GM12872 (cell line): ENCODE measurements around the gene TAF12.

Experiments
- TF ChIP-seq, protein P1 (sequence below): IDR thresholded peaks from 3 replicates; pipeline ENCODE4 v1.5.1; 2011; ENCODE audit warnings: low read depth, mild to moderate bottlenecking, low read length, moderate library complexity; ENCODE audit not compliant: insufficient read depth

TAF12 gene, protein sequence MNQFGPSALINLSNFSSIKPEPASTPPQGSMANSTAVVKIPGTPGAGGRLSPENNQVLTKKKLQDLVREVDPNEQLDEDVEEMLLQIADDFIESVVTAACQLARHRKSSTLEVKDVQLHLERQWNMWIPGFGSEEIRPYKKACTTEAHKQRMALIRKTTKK

DNA sequence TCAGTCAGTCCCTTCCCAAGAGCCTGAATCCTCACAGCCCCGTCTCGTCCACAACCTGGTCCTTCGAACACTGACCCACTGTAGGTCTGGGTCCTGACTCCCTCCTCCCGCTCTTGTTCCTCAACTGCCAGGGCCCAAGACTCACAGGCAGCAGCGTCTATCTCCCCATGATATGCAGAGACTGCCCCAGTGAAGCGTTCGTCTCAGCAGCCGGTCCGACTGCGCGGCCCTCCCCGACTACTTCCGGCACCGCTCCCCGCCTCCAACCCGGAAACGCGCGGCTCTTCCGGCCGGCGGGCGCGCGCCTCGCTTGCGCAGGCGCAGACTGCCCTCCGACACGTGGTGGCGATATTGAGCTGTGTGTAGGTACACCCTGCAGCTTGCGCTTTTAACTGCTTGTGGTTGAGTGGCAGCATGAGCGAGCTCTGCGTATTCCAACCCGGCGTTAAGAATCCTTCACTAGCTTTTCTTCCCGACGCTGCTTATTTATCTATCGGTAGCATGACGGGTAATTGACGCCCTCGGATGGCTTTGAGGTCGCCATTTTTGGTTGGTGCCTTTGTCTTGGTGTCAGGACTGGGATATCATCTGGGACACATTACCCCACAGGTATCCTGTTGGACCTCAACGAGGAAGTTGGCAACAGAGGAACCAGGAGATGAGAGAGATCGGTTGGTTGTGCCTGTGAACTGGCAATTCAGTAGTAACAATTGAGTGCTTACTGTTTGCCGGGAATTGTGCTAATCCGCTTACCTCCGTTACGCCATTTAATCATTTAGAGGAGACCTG, at the start of gene TAF12:
Gene TAF12 (minus strand): TSS at position 221 of the 789 bp plus-strand sequence. CDS start 20,986 bp downstream, outside the sequence.
- TF ChIP-seq, protein P1, sequence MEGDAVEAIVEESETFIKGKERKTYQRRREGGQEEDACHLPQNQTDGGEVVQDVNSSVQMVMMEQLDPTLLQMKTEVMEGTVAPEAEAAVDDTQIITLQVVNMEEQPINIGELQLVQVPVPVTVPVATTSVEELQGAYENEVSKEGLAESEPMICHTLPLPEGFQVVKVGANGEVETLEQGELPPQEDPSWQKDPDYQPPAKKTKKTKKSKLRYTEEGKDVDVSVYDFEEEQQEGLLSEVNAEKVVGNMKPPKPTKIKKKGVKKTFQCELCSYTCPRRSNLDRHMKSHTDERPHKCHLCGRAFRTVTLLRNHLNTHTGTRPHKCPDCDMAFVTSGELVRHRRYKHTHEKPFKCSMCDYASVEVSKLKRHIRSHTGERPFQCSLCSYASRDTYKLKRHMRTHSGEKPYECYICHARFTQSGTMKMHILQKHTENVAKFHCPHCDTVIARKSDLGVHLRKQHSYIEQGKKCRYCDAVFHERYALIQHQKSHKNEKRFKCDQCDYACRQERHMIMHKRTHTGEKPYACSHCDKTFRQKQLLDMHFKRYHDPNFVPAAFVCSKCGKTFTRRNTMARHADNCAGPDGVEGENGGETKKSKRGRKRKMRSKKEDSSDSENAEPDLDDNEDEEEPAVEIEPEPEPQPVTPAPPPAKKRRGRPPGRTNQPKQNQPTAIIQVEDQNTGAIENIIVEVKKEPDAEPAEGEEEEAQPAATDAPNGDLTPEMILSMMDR = peak; percentile 57

DNA sequence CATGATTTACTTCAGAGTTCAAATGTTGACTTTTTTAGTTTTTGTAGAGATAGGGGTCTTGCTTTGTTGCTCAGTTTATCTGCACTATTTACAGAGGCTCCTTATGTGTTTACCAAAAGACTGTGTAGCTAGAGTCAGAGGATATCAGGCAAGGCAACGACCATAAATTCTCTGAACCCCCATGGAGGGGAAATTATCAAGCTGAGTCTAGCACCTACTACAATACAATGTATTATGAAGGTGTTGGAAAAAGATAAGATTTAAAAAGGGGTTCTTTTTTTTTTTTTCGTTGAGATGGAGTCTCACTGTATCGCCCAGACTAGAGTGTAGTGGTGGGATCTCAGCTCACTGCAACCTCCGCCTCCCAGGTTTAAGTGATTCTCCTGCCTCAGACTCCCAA, 42.1 kb upstream of the TAF12 start:
- TF ChIP-seq, protein P1 = no peak

DNA sequence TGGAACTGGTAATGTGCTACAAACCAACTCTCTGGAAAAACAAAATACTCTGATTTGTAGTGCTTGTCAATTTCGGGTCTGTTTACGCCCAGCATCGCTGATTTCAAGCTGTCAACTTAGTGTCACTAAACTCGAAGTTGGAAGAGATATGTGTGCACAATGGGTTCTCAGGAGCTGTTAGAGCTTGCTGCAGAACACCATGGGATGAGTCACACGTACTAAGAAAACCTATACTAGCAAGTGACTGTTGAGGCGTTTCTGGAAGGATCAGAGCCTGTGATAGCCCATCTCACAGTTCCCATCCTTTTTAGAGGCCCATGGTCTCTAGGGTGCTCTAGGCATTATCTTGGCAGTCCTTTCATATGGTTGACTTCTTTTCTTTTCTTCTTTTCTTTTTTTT, 40.0 kb upstream of the TAF12 start:
- TF ChIP-seq, protein P1 = no peak

DNA sequence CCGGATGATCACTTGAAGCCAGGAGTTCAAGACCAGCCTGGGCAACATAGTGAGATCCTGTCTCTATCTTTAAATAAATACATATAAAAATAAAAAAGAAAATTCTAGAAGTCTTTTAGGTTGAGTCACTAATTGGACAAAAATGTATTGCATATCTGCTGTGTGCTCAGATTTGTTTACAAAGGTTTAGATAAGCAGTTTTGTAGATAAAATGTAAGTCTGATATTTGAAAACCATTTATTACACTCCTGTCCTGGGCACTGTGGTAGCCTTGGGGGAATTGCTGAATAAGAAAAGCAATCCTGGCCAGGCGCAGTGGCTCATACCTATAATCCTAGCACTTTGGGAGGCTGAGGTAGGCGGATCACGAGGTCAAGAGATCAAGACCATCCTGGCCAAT, 37.3 kb upstream of the TAF12 start:
- TF ChIP-seq, protein P1 = no peak

DNA sequence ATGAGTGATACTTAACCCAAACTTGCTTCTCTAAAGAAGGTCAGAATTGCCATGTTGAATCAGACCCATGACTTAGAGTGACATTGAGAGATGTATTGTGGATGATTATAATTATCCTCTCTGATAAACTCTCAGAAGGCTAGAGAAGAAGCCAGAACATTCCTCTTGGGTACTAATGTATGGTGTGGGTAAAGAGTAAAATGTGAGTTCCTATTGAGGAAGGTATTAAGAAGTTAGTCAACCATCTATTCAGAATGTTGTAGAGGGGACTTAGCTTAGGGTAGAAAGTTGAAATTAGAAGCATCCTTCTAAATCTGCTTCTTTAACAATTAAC, 33.0 kb upstream of the TAF12 start:
- TF ChIP-seq, protein P1 = no peak

DNA sequence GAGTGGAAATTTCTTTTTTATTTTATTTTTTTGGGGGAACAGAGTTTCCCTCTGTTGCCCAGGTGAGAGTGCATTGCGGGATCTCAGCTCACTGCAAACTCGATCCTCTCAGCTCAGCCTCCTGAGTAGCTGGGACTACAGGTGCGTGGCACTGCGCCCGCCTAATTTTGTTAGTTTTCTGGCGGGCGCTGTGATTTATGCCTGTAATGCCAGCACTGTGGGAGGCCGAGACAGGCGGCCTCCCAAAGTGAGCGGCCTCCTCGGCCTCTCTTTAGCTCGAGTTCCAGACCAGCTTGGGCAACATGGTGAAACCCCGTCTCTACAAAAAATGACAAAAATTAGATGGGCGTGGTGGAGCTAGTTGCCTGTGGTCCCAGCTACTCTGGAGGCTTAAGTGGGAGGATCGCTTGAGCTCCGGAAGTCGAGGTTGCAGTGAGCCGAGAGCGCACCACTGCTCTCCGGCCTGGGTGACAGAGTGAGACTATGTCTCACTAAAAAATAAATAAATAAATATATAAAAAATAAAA, 28.4 kb upstream of the TAF12 start:
- TF ChIP-seq, protein P1 = no peak

DNA sequence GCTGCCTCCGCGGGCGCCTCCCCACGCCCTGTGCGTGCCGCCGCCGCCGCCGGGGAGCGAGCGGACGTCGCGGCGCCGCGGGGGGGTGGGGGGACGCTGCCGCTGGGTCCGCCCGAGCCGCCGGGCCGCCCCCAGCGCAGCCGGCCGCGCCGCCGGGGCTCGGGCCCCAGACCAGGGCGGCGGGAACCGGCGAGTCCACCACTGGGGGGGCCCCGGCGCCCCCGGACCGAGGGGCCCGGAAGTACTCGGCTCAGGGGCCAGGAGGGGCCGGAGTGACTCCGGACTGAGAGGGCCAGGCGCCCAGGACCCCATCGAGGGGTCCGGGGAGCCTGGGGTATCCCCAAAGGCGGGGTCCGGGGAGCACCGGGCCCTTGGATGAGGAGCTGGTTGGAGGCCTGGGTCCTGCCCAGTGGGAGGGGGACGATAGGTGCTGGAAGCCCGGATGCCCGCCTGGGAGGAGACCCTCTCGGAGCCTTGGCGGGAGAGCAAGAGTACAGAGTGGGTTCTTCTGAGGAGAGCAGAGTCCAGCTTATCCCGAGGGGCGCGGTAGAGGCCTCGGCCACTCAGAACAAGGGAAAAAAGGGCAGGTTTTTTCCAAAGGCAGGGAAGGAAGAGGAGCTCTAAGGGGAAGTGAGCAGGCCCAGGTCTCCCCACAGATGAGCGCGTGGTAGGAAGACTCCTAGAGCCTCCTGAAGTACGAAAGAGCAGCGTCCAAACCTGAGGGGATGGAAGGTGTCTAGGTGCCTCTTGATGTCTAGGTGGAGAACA, 26.3 kb upstream of the TAF12 start:
- TF ChIP-seq, protein P1 = no peak
